Measurements from ENCODE around the gene LRBA. TPM values are rescaled to one million over a fixed set of nuclear protein-coding genes. Genes with fewer than 3 reads are reported as not detected.

The LRBA gene
- total and polyA plus RNA-seq, 2 of the 4 experiments (the other 2 are of a cell fraction) = 10.2 to 51.6 TPM

- H3K18ac ChIP-seq (ENCODE audit: low read depth, low read length) = no peak overlapping the region
- H3K27me3 ChIP-seq (ENCODE audit: control insufficient read depth, insufficient read depth, low read length) = no peaks in the 10 kb centered on the region
- H3K14ac ChIP-seq (replicated peaks; ENCODE audit: low read depth, low read length) = no peak overlapping the region
- ChIA-PET POLR2A (ENCODE audit: unreplicated experiment) (no interaction called here), CTCF (no interaction called here)
- H2BK120ac ChIP-seq (ENCODE audit: low read depth, low read length) = no peak overlapping the region
- no peak overlapping the region for H4K8ac ChIP-seq (ENCODE audit: low read depth in 2 of 2, low read length in 2 of 2)
- no peaks in the 10 kb centered on the region for H3K36me3 ChIP-seq (ENCODE audit: control insufficient read depth, insufficient read depth, low read length)
- H3K9me3 ChIP-seq (ENCODE audit: control insufficient read depth, insufficient read depth, low read length) = no peaks in the 10 kb centered on the region
- peak overlapping the region; percentile 61 for H2AFZ ChIP-seq (replicated peaks; ENCODE audit: low read length, poor library complexity)
- no peak overlapping the region for H2AK9ac ChIP-seq (replicated peaks; ENCODE audit: low read depth, low read length, poor library complexity)
- DNase-seq (peak; percentile 71), ATAC-seq (ENCODE audit: low read depth) (peak; percentile 65)
- in situ Hi-C loops (cut with MboI; ENCODE audit: low sequenced_read_pairs) = no loop called here
- H2BK20ac ChIP-seq (ENCODE audit: low read depth, low read length) = no peak overlapping the region
- H3K4me3 ChIP-seq (ENCODE audit: insufficient read depth, low read depth, low read length) = no peak overlapping the region
- H3K9me1 ChIP-seq (ENCODE audit: insufficient read depth, low read length) = no peaks in the 10 kb centered on the region; the same call in 1 of the 2 replicates
- no peak overlapping the region for H3K27ac ChIP-seq (ENCODE audit: insufficient read depth, low read length)
- intact Hi-C loops (cut with micrococcal nuclease) = no loop called here
- WGBS, 2 experiments (ENCODE audit: extremely low coverage in 2 of 2, insufficient read length in 1 of 2) = 86% methylated on average over 6 of the region's 12 CpGs; no CpG with 5 or more reads in 1 of the 2 experiments
- no peak overlapping the region for H3K9ac ChIP-seq (ENCODE audit: low read depth, low read length)
- H2BK5ac ChIP-seq (ENCODE audit: low read depth, low read length, poor library complexity, severe bottlenecking) = no peak overlapping the region
- H3K4me1 ChIP-seq (ENCODE audit: control insufficient read depth, insufficient read depth, low read length) = no peaks in the 10 kb centered on the region; the same call in 1 of the 2 replicates
- dilution Hi-C loops (cut with HindIII; ENCODE audit: low sequenced_read_pairs, unreplicated experiment) = no loop called here
- H2BK15ac ChIP-seq (ENCODE audit: low read depth, low read length) = no peak overlapping the region
- TF ChIP-seq NFE2L2 (IDR thresholded peaks at IDR 0.05; ENCODE audit: low read depth, low read length) (peak; percentile 69), CEBPB (IDR thresholded peaks at IDR 0.05; ENCODE audit: low read depth, low read length) (0 out of 2 replicates have a peak, but pooled peaks have one; percentile 3)
- TF ChIP-seq, protein P1, sequence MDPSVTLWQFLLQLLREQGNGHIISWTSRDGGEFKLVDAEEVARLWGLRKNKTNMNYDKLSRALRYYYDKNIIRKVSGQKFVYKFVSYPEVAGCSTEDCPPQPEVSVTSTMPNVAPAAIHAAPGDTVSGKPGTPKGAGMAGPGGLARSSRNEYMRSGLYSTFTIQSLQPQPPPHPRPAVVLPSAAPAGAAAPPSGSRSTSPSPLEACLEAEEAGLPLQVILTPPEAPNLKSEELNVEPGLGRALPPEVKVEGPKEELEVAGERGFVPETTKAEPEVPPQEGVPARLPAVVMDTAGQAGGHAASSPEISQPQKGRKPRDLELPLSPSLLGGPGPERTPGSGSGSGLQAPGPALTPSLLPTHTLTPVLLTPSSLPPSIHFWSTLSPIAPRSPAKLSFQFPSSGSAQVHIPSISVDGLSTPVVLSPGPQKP (IDR thresholded peaks at IDR 0.05; ENCODE audit: borderline replicate concordance, low read depth, low read length) = no peak
- BruUV-seq (replicated peaks) = no TSS peak
- H4K20me1 ChIP-seq (ENCODE audit: insufficient read depth, low read length) = no peaks in the 10 kb centered on the region
- H4K5ac ChIP-seq (ENCODE audit: low read depth, low read length) = no peak overlapping the region
- H3K79me1 ChIP-seq (ENCODE audit: low read depth in 1 of 2, low read length in 2 of 2) = no peaks in the 10 kb centered on the region
- H4K91ac ChIP-seq (ENCODE audit: insufficient read depth, low read depth, low read length) = no peak overlapping the region
- H3K4ac ChIP-seq (ENCODE audit: low read depth, low read length) = no peak overlapping the region
- no peak overlapping the region for H3K23ac ChIP-seq (ENCODE audit: low read depth, low read length)
- no peak overlapping the region for H3K4me2 ChIP-seq (ENCODE audit: low read depth, low read length)
- no peak overlapping the region for H2AK5ac ChIP-seq (ENCODE audit: low read depth, low read length)
- no peak overlapping the region for H3K56ac ChIP-seq (ENCODE audit: extremely low read depth, insufficient read depth, low read length)
Observed at GRCh38 chr4:151031831-151032605, 16.9 kb upstream of the LRBA start.
